Right lobe of liver (tissue), 4 donors: ENCODE results near the gene SYT2.

Experiments used
- CTCF ChIP-seq, 4 donors: fragments of 200-600 bp in 3 of 4; fragments of 450-650 bp in 1 of 4; IDR thresholded peaks; one replicate each; pipeline versions ENCODE4 v1.5.1 to v1.8.0; 2016 to 2022; ENCODE audit warnings: antibody characterized with exemption in 4 of 4, mild to moderate bottlenecking in 2 of 4
- POLR2A ChIP-seq: fragments of 450-650 bp; IDR thresholded peaks from one replicate; pipeline ENCODE4 v1.6.1; 2017; ENCODE audit warnings: antibody characterized with exemption, mild to moderate bottlenecking
- donor health status: DM: no; HTN: no; CAD: no.
- donor health status: DM: no; HTN: no; CAD: no.
- donor health status: DM: no; HTN: yes; CAD: no.

DNA sequence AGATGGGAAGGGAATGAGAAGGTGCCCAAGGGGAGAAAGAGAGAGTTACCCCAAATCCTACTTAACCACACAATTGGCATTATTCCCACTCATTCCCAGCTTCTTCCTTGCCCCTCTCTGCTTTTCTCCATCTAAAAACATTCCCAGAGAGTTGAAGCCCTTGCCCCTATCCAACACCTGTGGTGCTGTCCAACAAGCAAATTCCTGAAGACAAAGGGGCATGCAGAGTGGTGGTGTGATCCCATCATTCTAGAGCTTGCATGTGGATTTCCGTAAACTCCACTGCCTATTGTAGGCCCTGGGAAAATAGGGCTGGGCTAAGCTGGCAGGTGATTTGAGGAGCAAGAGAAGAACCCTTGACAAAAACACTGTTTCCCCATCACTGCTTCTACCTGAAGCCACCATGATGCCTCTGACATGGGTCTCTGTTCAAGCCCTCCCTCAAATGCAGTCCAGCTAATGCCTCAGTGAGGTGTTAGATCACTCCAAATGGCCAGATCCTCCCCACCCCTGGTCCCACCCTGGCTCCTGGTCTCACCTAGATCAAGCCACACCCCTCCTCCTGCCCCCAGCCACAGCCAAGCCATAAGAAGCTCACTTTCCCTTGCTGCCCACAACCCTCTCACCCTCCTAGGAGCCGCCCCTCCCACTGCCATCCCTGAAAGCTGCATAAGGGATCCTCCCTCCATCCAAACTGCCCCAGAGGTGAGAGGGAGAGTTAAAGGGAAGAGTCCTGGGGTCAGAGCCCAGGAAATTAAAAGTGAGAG is 29.5 kb downstream of the SYT2 start:
- TF ChIP-seq CTCF (IDR thresholded peaks at IDR 0.05) (no peak), POLR2A (no peak)
